GM10847 (cell line): ENCODE results near the gene WNT3A.

Source experiments
- POLR2A ChIP-seq: IDR thresholded peaks from 2 replicates; pipeline ENCODE4 v1.6.1; 2011; ENCODE audit not compliant: insufficient read length; ENCODE audit errors: extremely low read depth

Gene WNT3A

GRCh38 chr1:228071839-228072657, 65.2 kb downstream of the WNT3A start:
- TF ChIP-seq POLR2A: no peak

GRCh38 chr1:228072658-228073043, 65.9 kb downstream of the WNT3A start:
- no peak for TF ChIP-seq POLR2A

- TF ChIP-seq POLR2A: no peak
These were observed 66.5 kb downstream of the WNT3A start for GRCh38 chr1:228073061-228073856.

GRCh38 chr1:228073857-228074545, 67.2 kb downstream of the WNT3A start:
- no peak for TF ChIP-seq POLR2A

- no peak for TF ChIP-seq POLR2A
These were observed 68.3 kb downstream of the WNT3A start for GRCh38 chr1:228074954-228075730.

GRCh38 chr1:228075801-228076271, 69.0 kb downstream of the WNT3A start:
- no peak for TF ChIP-seq POLR2A

- no peak for TF ChIP-seq POLR2A
These were observed 70.1 kb downstream of the WNT3A start for GRCh38 chr1:228076796-228077430.

GRCh38 chr1:228077565-228078330, 71.0 kb downstream of the WNT3A start:
- TF ChIP-seq POLR2A: no peak

- TF ChIP-seq POLR2A: no peak
These were observed 72.2 kb downstream of the WNT3A start for GRCh38 chr1:228079013-228079412.

- no peak for TF ChIP-seq POLR2A
These were observed 72.9 kb downstream of the WNT3A start for GRCh38 chr1:228079601-228080263.

GRCh38 chr1:228081144-228081543, 74.3 kb downstream of the WNT3A start:
- no peak for TF ChIP-seq POLR2A

- peak; percentile 20 for TF ChIP-seq POLR2A
These were observed 74.9 kb downstream of the WNT3A start for GRCh38 chr1:228081578-228082213.
